ENCODE data around the gene SLC39A9. TPM values are rescaled to one million over a fixed set of nuclear protein-coding genes. Genes with fewer than 3 reads are reported as not detected.

The SLC39A9 gene
- total RNA-seq, 4 donors from 2014 or later: 26.8 to 131 (median 38.7) TPM

GRCh38 chr14:69401841-69402240 lies 3.3 kb downstream of the SLC39A9 start:
- H3K27ac ChIP-seq: no peak overlapping the region
- no peak overlapping the region for H3K4me3 ChIP-seq
- H3K36me3 ChIP-seq: no peaks in the 10 kb centered on the region
- DNase-seq: no peak
- H3K4me1 ChIP-seq: peaks cover 13 to 14% of the 10 kb centered on the region in 2 donors
- H3K9me3 ChIP-seq: no peaks in the 10 kb centered on the region
- intact Hi-C loops (cut with DNase I; ENCODE audit: low total_unique reads): no loop called here
- no peak for TF ChIP-seq CTCF (IDR thresholded peaks at IDR 0.05)
- no peak for TF ChIP-seq POLR2A (IDR thresholded peaks at IDR 0.05)
- no peaks in the 10 kb centered on the region for H3K27me3 ChIP-seq

GRCh38 chr14:69404478-69404877 lies 6.0 kb downstream of the SLC39A9 start:
- TF ChIP-seq POLR2A (IDR thresholded peaks at IDR 0.05) (no peak), CTCF (IDR thresholded peaks at IDR 0.05) (no peak)
- H3K4me3 ChIP-seq: no peak overlapping the region
- H3K27me3 ChIP-seq: no peaks in the 10 kb centered on the region
- H3K4me1 ChIP-seq: peaks cover 8 to 12% of the 10 kb centered on the region in 2 donors
- no peaks in the 10 kb centered on the region for H3K36me3 ChIP-seq
- no peak overlapping the region for H3K27ac ChIP-seq
- no peak for DNase-seq
- H3K9me3 ChIP-seq: no peaks in the 10 kb centered on the region
- intact Hi-C loops (cut with DNase I; ENCODE audit: low total_unique reads): no loop called here

GRCh38 chr14:69404883-69405282 lies 6.4 kb downstream of the SLC39A9 start:
- no peak for DNase-seq
- intact Hi-C loops (cut with DNase I; ENCODE audit: low total_unique reads): no loop called here
- Histone ChIP-seq H3K4me3 (no peak overlapping the region), H3K9me3 (no peaks in the 10 kb centered on the region), H3K4me1 (peaks cover 4 to 8% of the 10 kb centered on the region in 2 donors), H3K36me3 (no peaks in the 10 kb centered on the region), H3K27me3 (no peaks in the 10 kb centered on the region), H3K27ac (no peak overlapping the region)
- TF ChIP-seq POLR2A (IDR thresholded peaks at IDR 0.05): no peak
- no peak for TF ChIP-seq CTCF (IDR thresholded peaks at IDR 0.05)

- no peaks in the 10 kb centered on the region for H3K4me1 ChIP-seq
- H3K27ac ChIP-seq: no peak overlapping the region
- no peak for TF ChIP-seq POLR2A (IDR thresholded peaks at IDR 0.05)
- no peak for TF ChIP-seq CTCF (IDR thresholded peaks at IDR 0.05)
- H3K4me3 ChIP-seq: no peak overlapping the region
- H3K36me3 ChIP-seq: no peaks in the 10 kb centered on the region
- intact Hi-C loops (cut with DNase I; ENCODE audit: low total_unique reads): no loop called here
- DNase-seq: no peak
- no peaks in the 10 kb centered on the region for H3K9me3 ChIP-seq
- H3K27me3 ChIP-seq: no peaks in the 10 kb centered on the region
Observed at GRCh38 chr14:69405762-69406161, 7.3 kb downstream of the SLC39A9 start.

- Histone ChIP-seq H3K4me1 (no peaks in the 10 kb centered on the region), H3K36me3 (no peaks in the 10 kb centered on the region), H3K27me3 (no peaks in the 10 kb centered on the region), H3K9me3 (no peaks in the 10 kb centered on the region), H3K4me3 (no peak overlapping the region), H3K27ac (no peak overlapping the region)
- intact Hi-C loops (cut with DNase I; ENCODE audit: low total_unique reads): no loop called here
- TF ChIP-seq CTCF (IDR thresholded peaks at IDR 0.05) (no peak), POLR2A (IDR thresholded peaks at IDR 0.05) (no peak)
- no peak for DNase-seq
Observed at GRCh38 chr14:69408331-69408960, 10.0 kb downstream of the SLC39A9 start.

Measured in uterus (tissue), 4 donors.